H1 (cell line): ENCODE measurements around the gene CTNND2.

Source experiments
- CBX5 ChIP-seq: fragments of 300-800, 300-1000 bp; sonication (generic); IDR thresholded peaks from 2 replicates; pipeline ENCODE4 v1.7.1; 2016; ENCODE audit warnings: antibody characterized with exemption, low read length, low read depth
- CEBPB ChIP-seq: IDR thresholded peaks from 2 replicates; pipeline ENCODE4 v1.6.1; 2012; ENCODE audit warnings: low read depth, low read length
- EZH2 ChIP-seq: fragments of 200-600 bp; sonication (generic); IDR thresholded peaks from 2 replicates; pipeline ENCODE4 v1.7.1; 2012; ENCODE audit warnings: low read depth, mild to moderate bottlenecking, moderate library complexity, low read length, inconsistent platforms; ENCODE audit not compliant: severe bottlenecking
- GTF2F1 ChIP-seq: IDR thresholded peaks from 2 replicates; pipeline ENCODE4 v1.6.1; 2012; ENCODE audit warnings: low read depth, low read length, improper control_type of control experiment, borderline replicate concordance
- POLR2A ChIP-seq, 2 experiments: IDR thresholded peaks; 1 replicate in 1 of 2; 2 replicates in 1 of 2; pipeline ENCODE4 v1.6.1; 2011; ENCODE audit warnings: low read depth in 2 of 2, low read length in 2 of 2, mild to moderate bottlenecking in 2 of 2; ENCODE audit errors: control extremely low read depth in 1 of 2
- RFX5 ChIP-seq: IDR thresholded peaks from 2 replicates; pipeline ENCODE4 v1.6.1; 2011; ENCODE audit warnings: low read depth, low read length, improper control_type of control experiment, borderline replicate concordance
- SP1 ChIP-seq: IDR thresholded peaks from 2 replicates; pipeline ENCODE4 v1.6.1; 2011; ENCODE audit warnings: low read depth, low read length
- TBP ChIP-seq: IDR thresholded peaks from 2 replicates; pipeline ENCODE4 v1.6.1; 2011; ENCODE audit warnings: low read depth, low read length, improper control_type of control experiment
- YY1 ChIP-seq: IDR thresholded peaks from 2 replicates; pipeline ENCODE4 v1.6.1; 2011; ENCODE audit warnings: low read depth, mild to moderate bottlenecking, low read length
- TF ChIP-seq, protein P1 (sequence below), 3 experiments: IDR thresholded peaks; 1 replicate in 2 of 3; 2 replicates in 1 of 3; pipeline versions ENCODE4 v1.5.1 to v1.6.1; 2011; ENCODE audit warnings: low read length in 3 of 3, mild to moderate bottlenecking in 3 of 3, inconsistent platforms in 2 of 3, low read depth in 1 of 3, moderate library complexity in 1 of 3; ENCODE audit not compliant: insufficient read depth in 1 of 3; ENCODE audit errors: control extremely low read depth in 1 of 3
- TF ChIP-seq, protein P2 (sequence below): IDR thresholded peaks from 2 replicates; pipeline ENCODE4 v1.6.1; 2012; ENCODE audit warnings: inconsistent platforms

DNA sequence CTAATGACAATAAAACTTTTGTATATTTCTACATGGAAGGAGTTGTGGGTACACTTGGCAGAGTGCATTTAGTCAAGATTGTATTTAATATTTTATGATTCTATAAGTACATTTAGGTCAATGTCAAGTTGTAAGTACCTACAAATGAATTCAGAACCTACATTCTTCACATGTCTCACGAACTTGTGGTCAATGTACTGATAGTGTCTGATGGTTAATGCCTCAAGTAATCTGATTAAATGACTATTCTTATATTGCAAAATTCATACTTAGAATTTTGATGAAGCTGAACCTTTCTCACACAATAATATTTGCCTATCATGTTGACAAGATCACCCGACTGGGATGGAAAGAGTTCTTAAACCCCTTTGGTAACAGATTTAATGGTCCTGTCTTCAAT lies 444.5 kb downstream of the CTNND2 start:
- no peak for TF ChIP-seq GTF2F1
- TF ChIP-seq, protein P1, sequence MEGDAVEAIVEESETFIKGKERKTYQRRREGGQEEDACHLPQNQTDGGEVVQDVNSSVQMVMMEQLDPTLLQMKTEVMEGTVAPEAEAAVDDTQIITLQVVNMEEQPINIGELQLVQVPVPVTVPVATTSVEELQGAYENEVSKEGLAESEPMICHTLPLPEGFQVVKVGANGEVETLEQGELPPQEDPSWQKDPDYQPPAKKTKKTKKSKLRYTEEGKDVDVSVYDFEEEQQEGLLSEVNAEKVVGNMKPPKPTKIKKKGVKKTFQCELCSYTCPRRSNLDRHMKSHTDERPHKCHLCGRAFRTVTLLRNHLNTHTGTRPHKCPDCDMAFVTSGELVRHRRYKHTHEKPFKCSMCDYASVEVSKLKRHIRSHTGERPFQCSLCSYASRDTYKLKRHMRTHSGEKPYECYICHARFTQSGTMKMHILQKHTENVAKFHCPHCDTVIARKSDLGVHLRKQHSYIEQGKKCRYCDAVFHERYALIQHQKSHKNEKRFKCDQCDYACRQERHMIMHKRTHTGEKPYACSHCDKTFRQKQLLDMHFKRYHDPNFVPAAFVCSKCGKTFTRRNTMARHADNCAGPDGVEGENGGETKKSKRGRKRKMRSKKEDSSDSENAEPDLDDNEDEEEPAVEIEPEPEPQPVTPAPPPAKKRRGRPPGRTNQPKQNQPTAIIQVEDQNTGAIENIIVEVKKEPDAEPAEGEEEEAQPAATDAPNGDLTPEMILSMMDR (IDR thresholded peaks at IDR 0.05; ENCODE audit: control extremely low read depth in 1 of 3, insufficient read depth in 1 of 3, low read depth in 1 of 3, low read length in 3 of 3), result no peak
- TF ChIP-seq TBP, result no peak
- no peak for TF ChIP-seq POLR2A (IDR thresholded peaks at IDR 0.05; ENCODE audit: control extremely low read depth in 1 of 2, low read depth in 2 of 2, low read length in 2 of 2)
- TF ChIP-seq YY1, result no peak
- TF ChIP-seq SP1, result no peak
- TF ChIP-seq RFX5, result no peak
- TF ChIP-seq CBX5, result no peak
- TF ChIP-seq EZH2, result no peak
- TF ChIP-seq CEBPB, result no peak
- TF ChIP-seq, protein P2, sequence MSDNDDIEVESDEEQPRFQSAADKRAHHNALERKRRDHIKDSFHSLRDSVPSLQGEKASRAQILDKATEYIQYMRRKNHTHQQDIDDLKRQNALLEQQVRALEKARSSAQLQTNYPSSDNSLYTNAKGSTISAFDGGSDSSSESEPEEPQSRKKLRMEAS, result no peak
